Stimulated activated CD4-positive, alpha-beta T cell treated with anti-CD3 and anti-CD28 coated beads, Interleukin-12 subunit alpha, Interleukin-12 subunit beta, amount 100 ng/mL, for 4 hours (primary cell): ENCODE data around the gene PKNOX2.

ENCODE experiments used
- DNase-seq: peaks from one replicate; pipeline ENCODE4 v3.0.0-alpha.2; 2020

PKNOX2 gene

GRCh38 chr11:125264100-125265022 lies 99.8 kb downstream of the PKNOX2 start:
- DNase-seq = no peak

- DNase-seq = no peak
Observed at GRCh38 chr11:125267548-125267947, 103.0 kb downstream of the PKNOX2 start.

GRCh38 chr11:125268611-125269010 lies 104.1 kb downstream of the PKNOX2 start:
- DNase-seq = no peak

- DNase-seq = no peak
Observed at GRCh38 chr11:125270106-125270505, 105.6 kb downstream of the PKNOX2 start.

- no peak for DNase-seq
Observed at GRCh38 chr11:125270711-125271110, 106.2 kb downstream of the PKNOX2 start.

GRCh38 chr11:125271483-125272091 lies 107.0 kb downstream of the PKNOX2 start:
- no peak for DNase-seq

- no peak for DNase-seq
Observed at GRCh38 chr11:125272092-125272491, 107.5 kb downstream of the PKNOX2 start.

- no peak for DNase-seq
Observed at GRCh38 chr11:125272821-125273220, 108.3 kb downstream of the PKNOX2 start.

- no peak for DNase-seq
Observed at GRCh38 chr11:125273519-125274000, 109.0 kb downstream of the PKNOX2 start.

- DNase-seq = no peak
Observed at GRCh38 chr11:125274309-125274708, 109.8 kb downstream of the PKNOX2 start.

- DNase-seq = no peak
Observed at GRCh38 chr11:125274774-125275173, 110.2 kb downstream of the PKNOX2 start.

- no peak for DNase-seq
Observed at GRCh38 chr11:125275905-125276618, 111.5 kb downstream of the PKNOX2 start.

GRCh38 chr11:125276619-125276976 lies 112.0 kb downstream of the PKNOX2 start:
- DNase-seq = no peak

- DNase-seq = no peak
Observed at GRCh38 chr11:125279676-125280418, 115.3 kb downstream of the PKNOX2 start.

GRCh38 chr11:125280646-125281045 lies 116.1 kb downstream of the PKNOX2 start:
- no peak for DNase-seq

GRCh38 chr11:125281831-125282595 lies 117.5 kb downstream of the PKNOX2 start:
- DNase-seq = no peak

GRCh38 chr11:125282596-125282914 lies 118.0 kb downstream of the PKNOX2 start:
- DNase-seq = no peak

- no peak for DNase-seq
Observed at GRCh38 chr11:125284245-125284850, 119.8 kb downstream of the PKNOX2 start.

GRCh38 chr11:125285844-125286243 lies 121.3 kb downstream of the PKNOX2 start:
- DNase-seq = no peak

- DNase-seq = no peak
Observed at GRCh38 chr11:125286486-125286885, 121.9 kb downstream of the PKNOX2 start.

GRCh38 chr11:125287491-125288210 lies 123.1 kb downstream of the PKNOX2 start:
- no peak for DNase-seq
